NB4 (cell line): Measurements from ENCODE around the gene TIMELESS.

Source experiments
- DNase-seq: peaks from one replicate; pipeline ENCODE4 v3.0.0; 2010; ENCODE audit warnings: low read depth
- H3K4me3 ChIP-seq: one replicate; pipeline ENCODE4 v1.5.1; 2011; ENCODE audit warnings: mild to moderate bottlenecking, low read depth, low read length, moderate library complexity
- CTCF ChIP-seq: IDR thresholded peaks from one replicate; pipeline ENCODE4 v1.5.1; 2012; ENCODE audit warnings: low read depth, low read length
- MAX ChIP-seq: IDR thresholded peaks from 2 replicates; pipeline ENCODE4 v1.6.1; 2011; ENCODE audit warnings: low read depth, low read length
- MYC ChIP-seq: IDR thresholded peaks from 2 replicates; pipeline ENCODE4 v1.6.1; 2011; ENCODE audit warnings: low read depth, low read length
- POLR2A ChIP-seq: IDR thresholded peaks from 2 replicates; pipeline ENCODE4 v1.6.1; 2011; ENCODE audit warnings: mild to moderate bottlenecking; ENCODE audit not compliant: insufficient read length; ENCODE audit errors: extremely low read depth

TIMELESS gene

GRCh38 chr12:56461235-56462159, 12.3 kb upstream of the TIMELESS start:
- H3K4me3 ChIP-seq: no peak overlapping the region
- DNase-seq: no peak
- no peak for TF ChIP-seq POLR2A
- no peak for TF ChIP-seq MYC
- TF ChIP-seq MAX: no peak
- no peak for TF ChIP-seq CTCF

GRCh38 chr12:56457817-56458216, 8.6 kb upstream of the TIMELESS start:
- no peak overlapping the region for H3K4me3 ChIP-seq
- no peak for TF ChIP-seq MYC
- no peak for TF ChIP-seq POLR2A
- no peak for TF ChIP-seq CTCF
- no peak for TF ChIP-seq MAX
- no peak for DNase-seq

GRCh38 chr12:56454557-56454956, 5.3 kb upstream of the TIMELESS start, which contains the start of gene MIP:
TSS of gene MIP (minus strand) at chr12:56454657. CDS start at chr12:56454613, 44 bp downstream.
- no peak within 1 kb of the TSS for H3K4me3 ChIP-seq
- no peak for TF ChIP-seq MAX
- no peak for TF ChIP-seq MYC
- no peak for TF ChIP-seq CTCF
- no peak for TF ChIP-seq POLR2A
- no peak for DNase-seq

GRCh38 chr12:56451147-56451546, 1.9 kb upstream of the TIMELESS start:
- TF ChIP-seq CTCF: no peak
- no peak for TF ChIP-seq POLR2A
- no peak for TF ChIP-seq MAX
- no peak for TF ChIP-seq MYC
- H3K4me3 ChIP-seq: no peak overlapping the region
- no peak for DNase-seq

- no peak overlapping the region for H3K4me3 ChIP-seq
- DNase-seq: no peak
- TF ChIP-seq CTCF (no peak), MYC (no peak), POLR2A (no peak), MAX (no peak)
These were observed 1.0 kb upstream of the TIMELESS start for GRCh38 chr12:56450241-56450640.
